PC-9 (cell line): ENCODE results near the gene MANSC4. TPM values are rescaled to one million over a fixed set of nuclear protein-coding genes. Genes with fewer than 3 reads are reported as not detected.

ENCODE experiments used
- BruUV-seq: library from RNA; stranded (reverse); fragments of 400-500 nt; replicated peaks from 2 replicates; lab custom pipeline; 2021; lab: Mats Ljungman, UMichigan
- CTCF ChIA-PET: fragments of 300-600 bp; sonication (Branson Sonifier 250); formaldehyde crosslinking; loops from one replicate; lab custom pipeline; 2022; ENCODE audit warnings: antibody characterized with exemption; lab: Charles Lee
- POLR2A ChIA-PET: fragments of 300-600 bp; sonication (Branson Sonifier 250); formaldehyde crosslinking; loops from one replicate; lab custom pipeline; 2022; ENCODE audit warnings: antibody characterized with exemption; ENCODE audit not compliant: unreplicated experiment; lab: Charles Lee
- DNase-seq, 2 experiments: peaks; one replicate each; pipeline versions ENCODE4 v3.0.0 to v3.0.0-alpha.2; 2015 to 2022; ENCODE audit warnings: mixed read lengths in 1 of 2
- H2AFZ ChIP-seq: fragments of 200-600 bp; sonication (generic); 2 replicates; pipeline ENCODE4 v1.8.1; 2017; ENCODE audit warnings: antibody characterized with exemption
- H3F3A ChIP-seq: fragments of 200-600 bp; sonication (generic); 2 replicates; pipeline ENCODE4 v1.8.1; 2017; ENCODE audit warnings: antibody characterized with exemption, mild to moderate bottlenecking, low read depth; ENCODE audit not compliant: insufficient read depth
- H3K27ac ChIP-seq: fragments of 200-600 bp; sonication (generic); 2 replicates; pipeline ENCODE4 v1.6.1; 2016; ENCODE audit warnings: mixed run types
- H3K27me3 ChIP-seq: fragments of 200-600 bp; sonication (generic); 2 replicates; pipeline ENCODE4 v1.6.1; 2016; ENCODE audit warnings: low read depth, mixed run types; ENCODE audit not compliant: insufficient read depth
- H3K36me3 ChIP-seq: fragments of 200-600 bp; sonication (generic); 2 replicates; pipeline ENCODE4 v1.6.1; 2016; ENCODE audit warnings: low read depth, mixed run types
- H3K4me1 ChIP-seq: fragments of 200-600 bp; sonication (generic); replicated peaks from 2 replicates; pipeline ENCODE4 v1.6.1; 2016; ENCODE audit warnings: mixed run types; ENCODE audit not compliant: insufficient read depth
- H3K4me2 ChIP-seq: fragments of 200-600 bp; sonication (generic); 2 replicates; pipeline ENCODE4 v1.6.1; 2017; ENCODE audit warnings: mixed run types
- H3K4me3 ChIP-seq: fragments of 200-600 bp; sonication (generic); 2 replicates; pipeline ENCODE4 v1.6.1; 2016; ENCODE audit warnings: mixed run types
- H3K79me2 ChIP-seq: fragments of 200-600 bp; sonication (generic); 2 replicates; pipeline ENCODE4 v1.6.1; 2017; ENCODE audit warnings: low read depth, mixed run types
- H3K9me2 ChIP-seq: fragments of 200-600 bp; sonication (generic); 2 replicates; pipeline ENCODE4 v1.8.1; 2017; ENCODE audit warnings: mild to moderate bottlenecking; ENCODE audit not compliant: insufficient read depth
- H3K9me3 ChIP-seq: fragments of 200-600 bp; sonication (generic); 2 replicates; pipeline ENCODE4 v1.8.1; 2016; ENCODE audit warnings: low read depth; ENCODE audit not compliant: insufficient read depth
- H4K20me1 ChIP-seq: fragments of 200-600 bp; sonication (generic); 2 replicates; pipeline ENCODE4 v1.8.1; 2017; ENCODE audit not compliant: insufficient read depth
- CTCF ChIP-seq: fragments of 200-600 bp; sonication (generic); conservative IDR thresholded peaks from 2 replicates; pipeline ENCODE4 v1.6.1; 2017; ENCODE audit warnings: mixed run types, antibody characterized with exemption, mild to moderate bottlenecking, moderate library complexity
- EZH2 ChIP-seq: fragments of 200-600 bp; sonication (generic); IDR thresholded peaks from 2 replicates; pipeline ENCODE4 v1.8.0; 2017; ENCODE audit warnings: antibody characterized with exemption, low read depth
- intact Hi-C: fragments of 100-400 bp; cut with micrococcal nuclease; formaldehyde crosslinking; loops from one replicate; pipeline ENCODE4 v1.10.0; 2022; ENCODE audit not compliant: unreplicated experiment
- total RNA-seq: library from RNA; stranded (reverse); gene quantifications from 2 replicates; pipeline ENCODE4 v1.2.3, GENCODE V29; 2021

MANSC4 gene
- total RNA-seq, 1 experiment from 2014 or later = not detected

GRCh38 chr12:27800819-27801218 is 20.8 kb upstream of the MANSC4 start:
- CTCF ChIA-PET = interaction anchor here (0.6 kb wide), 1 partner anchor 19 kb away, joined by 14 read pairs; no protein-coding TSS in a partner anchor
- H3K9me2 ChIP-seq = no peaks in the 10 kb centered on the region
- H3F3A ChIP-seq = peaks cover 4% of the 10 kb centered on the region; the same call in 1 of the 2 replicates
- H3K4me3 ChIP-seq = no peak overlapping the region
- no peaks in the 10 kb centered on the region for H3K4me1 ChIP-seq
- TF ChIP-seq CTCF (no peak), EZH2 (no peak)
- no peak for DNase-seq
- H3K4me2 ChIP-seq = no peak overlapping the region
- H4K20me1 ChIP-seq = no peaks in the 10 kb centered on the region; the same call in 1 of the 2 replicates
- BruUV-seq = no TSS peak
- no peaks in the 10 kb centered on the region for H3K79me2 ChIP-seq
- no peak overlapping the region for H3K27ac ChIP-seq
- no peaks in the 10 kb centered on the region for H3K9me3 ChIP-seq
- intact Hi-C loops = no loop called here
- H3K36me3 ChIP-seq = peaks cover 18% of the 10 kb centered on the region
- no peaks in the 10 kb centered on the region for H3K27me3 ChIP-seq
- H2AFZ ChIP-seq = no peak overlapping the region
- POLR2A ChIA-PET = no interaction called here

- CTCF ChIA-PET = no interaction called here
- Histone ChIP-seq H4K20me1 (no peaks in the 10 kb centered on the region; the same call in 1 of the 2 replicates), H3K4me2 (no peak overlapping the region), H3K4me3 (no peak overlapping the region), H3K4me1 (no peaks in the 10 kb centered on the region), H3K36me3 (peaks cover 28% of the 10 kb centered on the region), H3K27me3 (no peaks in the 10 kb centered on the region), H3F3A (peaks cover 4% of the 10 kb centered on the region; the same call in 1 of the 2 replicates), H2AFZ (no peak overlapping the region), H3K9me2 (no peaks in the 10 kb centered on the region), H3K9me3 (no peaks in the 10 kb centered on the region), H3K79me2 (no peaks in the 10 kb centered on the region), H3K27ac (no peak overlapping the region)
- intact Hi-C loops = no loop called here
- POLR2A ChIA-PET = no interaction called here
- TF ChIP-seq CTCF (no peak), EZH2 (no peak)
- no TSS peak for BruUV-seq
- no peak for DNase-seq
Observed at GRCh38 chr12:27797301-27798025, 17.4 kb upstream of the MANSC4 start.

GRCh38 chr12:27796128-27796527 is 16.1 kb upstream of the MANSC4 start:
- intact Hi-C loops = no loop called here
- no peak overlapping the region for H3K27ac ChIP-seq
- H4K20me1 ChIP-seq = no peaks in the 10 kb centered on the region; the same call in 1 of the 2 replicates
- H3F3A ChIP-seq = 0 out of 2 replicates have a peak, but pooled peaks cover 4% of the 10 kb centered on the region
- no TSS peak for BruUV-seq
- peaks cover 28% of the 10 kb centered on the region for H3K36me3 ChIP-seq
- H3K4me2 ChIP-seq = no peak overlapping the region
- H3K27me3 ChIP-seq = no peaks in the 10 kb centered on the region
- no peak for DNase-seq
- no peaks in the 10 kb centered on the region for H3K4me1 ChIP-seq
- TF ChIP-seq EZH2 = no peak
- ChIA-PET CTCF (no interaction called here), POLR2A (interaction anchor here (0.6 kb wide), 1 partner anchor 273 kb away, joined by 3 read pairs; no protein-coding TSS in a partner anchor)
- no peaks in the 10 kb centered on the region for H3K9me3 ChIP-seq
- H2AFZ ChIP-seq = no peak overlapping the region
- H3K79me2 ChIP-seq = peaks cover 3% of the 10 kb centered on the region; the same call in 1 of the 2 replicates
- H3K9me2 ChIP-seq = no peaks in the 10 kb centered on the region
- H3K4me3 ChIP-seq = no peak overlapping the region
